Heart right ventricle (tissue), 16 donors: ENCODE results near the gene TTF1. TPM values are rescaled to one million over a fixed set of nuclear protein-coding genes. Genes with fewer than 3 reads are reported as not detected.
A peak's percentile ranks its signal among the peaks of the same experiment; 100 is the strongest.

Experiments used
- ATAC-seq, 8 donors: fragments of 200-7000 bp; cut with Tn5 transposase; one replicate each; pipeline ENCODE4 v1.9.1; 2020; ENCODE audit warnings: mild to moderate bottlenecking in 8 of 8, moderate library complexity in 8 of 8, moderate number of reproducible peaks in 1 of 8
- DNase-seq, 2 donors: peaks; one replicate each; pipeline ENCODE4 v3.0.0-alpha.2; 2020
- H3K27ac ChIP-seq, 10 donors: fragments of 200-600 bp; sonication (generic) in 2 of 10; one replicate each; pipeline versions ENCODE4 v1.5.0 to v1.8.0; 2020 to 2022; ENCODE audit warnings: mild to moderate bottlenecking in 3 of 10
- H3K27me3 ChIP-seq, 7 donors: fragments of 200-600 bp; one replicate each; pipeline ENCODE4 v1.8.0; 2021 to 2022; ENCODE audit warnings: mild to moderate bottlenecking in 2 of 7
- H3K36me3 ChIP-seq, 9 donors: fragments of 200-600 bp; sonication (generic) in 1 of 9; one replicate each; pipeline versions ENCODE4 v1.5.0 to v1.8.0; 2020 to 2022; ENCODE audit warnings: mild to moderate bottlenecking in 2 of 9
- H3K4me1 ChIP-seq, 9 donors: fragments of 200-600 bp; sonication (generic) in 1 of 9; one replicate each; pipeline versions ENCODE4 v1.5.0 to v1.8.0; 2020 to 2022; ENCODE audit warnings: mild to moderate bottlenecking in 4 of 9
- H3K4me3 ChIP-seq, 10 donors: fragments of 200-600 bp; sonication (generic) in 2 of 10; one replicate each; pipeline versions ENCODE4 v1.5.0 to v1.8.0; 2020 to 2022; ENCODE audit warnings: mild to moderate bottlenecking in 7 of 10, moderate library complexity in 2 of 10
- H3K9me3 ChIP-seq, 11 donors: fragments of 200-600 bp in 10 of 11; sonication (generic) in 2 of 11; one replicate each; pipeline versions ENCODE4 v1.5.0 to v1.8.0; 2013 to 2022; ENCODE audit warnings: mild to moderate bottlenecking in 2 of 11, control low read depth in 1 of 11, moderate library complexity in 1 of 11
- CTCF ChIP-seq, 9 donors: fragments of 200-600 bp; sonication (generic) in 2 of 9; IDR thresholded peaks; one replicate each; pipeline versions ENCODE4 v1.5.0 to v1.8.0; 2021 to 2022; ENCODE audit warnings: antibody characterized with exemption in 9 of 9, mild to moderate bottlenecking in 5 of 9, moderate library complexity in 1 of 9
- WGBS, 2 donors: extraction: QIAGEN DNeasy Blood & Tissue Kit; methylation state at CpG; one replicate each; pipeline ENCODE4 v1.1.7; 2013; ENCODE audit warnings: inconsistent platforms in 1 of 2; 5-methylcytosine and 5-hydroxymethylcytosine counted together
- intact Hi-C, 10 donors: fragments of 100-400 bp; cut with DNase I; formaldehyde crosslinking; loops; one replicate each; pipeline versions ENCODE4 v1.11.1 to v1.14.2; 2022
- polyA plus RNA-seq, 2 donors: library from polyadenylated mRNA; stranded (reverse); fragments of 200-250 nt; gene quantifications; one replicate each; pipeline ENCODE4 v1.2.3, GENCODE V29; 2013
- total RNA-seq, 10 donors: library from RNA; stranded (reverse); fragmentation: NEBNext Ultra II Directional in 3 of 10; extraction: Animal tissue kit (Norgen Biotek cat#: 25700) in 3 of 10; gene quantifications; one replicate each; pipeline versions ENCODE4 v1.2.1 to v1.2.4, GENCODE V29; 2021 to 2023
- donor health status: Arrhythmogenic right ventricular cardiomyopathy.
- donor health status: ischemic (EF 13 %, LVEDD 7.1; RV severe dilation, severe dysfunction).
- donor health status: healthy with polysubstance abuse.
- donor health status: DM: no; HTN: yes; CAD: no.
- donor health status: DM: no; HTN: no; CAD: no.
- donor health status: ischemic (EF 25% LVEDD 6.9; RV normal size, moderate dysfunction).
- donor health status: ischemic (EF 25% LVEDD 5.7; RV mildly dilated, moderate dysfunction).
- donor health status: healthy.
- donor health status: DM: yes; HTN: yes; CAD: no.
- donor health status: Ischemic cardiomyopathy.
- donor health status: ischemic (EF 35%, LVEDD 5.7; RV mildly dilated, moderate dysfunction).
- donor health status: nonischemic (EF 11% LVEDD 7.7; RV severe dilation, severe dysfunction).
- donor health status: DM: yes; HTN: yes; CAD: no.
- donor health status: PGD.
- donor health status: ischemic (EF 29% LVEDD 5.4; RV normal size, mild dysfunction).
- donor health status: nonischemic (EF 23%, LVEDD 6.1; RV moderate dilation, normal function).

The TTF1 gene
- total and polyA plus RNA-seq, 12 donors = 12.0 to 22.4 (median 17.5) TPM

- intact Hi-C loops = loop anchor here (2.0 to 10.0 kb wide), 14 partner anchors 53 to 565 kb away; partner anchors contain the start of gene GFI1B (in 1 of the 10)
- Histone ChIP-seq H3K4me3 (peak within 1 kb of the TSS; percentile 27 to 65 (median 53)), H3K36me3 (no peaks in the 10 kb centered on the region), H3K27ac (peak within 1 kb of the TSS in 9 of 10 donors; percentile 47 to 83 (median 73)), H3K9me3 (no peaks in the 10 kb centered on the region), H3K27me3 (peaks cover 0 to 58% (median 45%) of the 10 kb centered on the region in 7 donors), H3K4me1 (peaks cover 15 to 56% (median 43%) of the 10 kb centered on the region in 9 donors)
- 1 to 2% methylated on average over 69 of the region's 69 CpGs for WGBS, 2 donors
- ATAC-seq = peak; percentile 26 to 56 (median 42)
- DNase-seq = peak; percentile 25 to 59
- peak in 1 of 9 donors; percentile 3 for TF ChIP-seq CTCF (IDR thresholded peaks at IDR 0.05)
These were observed 3.3 kb upstream of the TTF1 start, which contains the start of gene CFAP77 for GRCh38 chr9:132409828-132410528. Gene CFAP77, plus strand, starts transcription at chr9:132410211. Its CDS starts 61 bp downstream, at chr9:132410272.

- peak; percentile 67 to 78 for DNase-seq
- TF ChIP-seq CTCF (IDR thresholded peaks at IDR 0.05) = no peak
- intact Hi-C loops = loop anchor here in 1 of 10 donors (5.0 kb wide), 1 partner anchor 51 kb away; no protein-coding TSS in a partner anchor
- Histone ChIP-seq H3K27me3 (peaks cover 0 to 45% (median 36%) of the 10 kb centered on the region in 7 donors), H3K4me1 (peaks cover 15 to 69% (median 57%) of the 10 kb centered on the region in 9 donors), H3K27ac (peak overlapping the region in 9 of 10 donors; percentile 47 to 83 (median 73)), H3K36me3 (peaks cover 0 to 3% (median 0%) of the 10 kb centered on the region in 9 donors), H3K9me3 (no peaks in the 10 kb centered on the region), H3K4me3 (no peak overlapping the region)
- ATAC-seq = peak; percentile 28 to 89 (median 74)
- 36 to 48% methylated on average over 8 of the region's 8 CpGs for WGBS, 2 donors
These were observed 1.9 kb upstream of the TTF1 start for GRCh38 chr9:132408521-132408920.

- Histone ChIP-seq H3K27me3 (peaks cover 0 to 32% (median 25%) of the 10 kb centered on the region in 7 donors), H3K27ac (peak overlapping the region; percentile 45 to 83 (median 76)), H3K4me1 (peaks cover 15 to 69% (median 57%) of the 10 kb centered on the region in 9 donors), H3K9me3 (no peaks in the 10 kb centered on the region), H3K4me3 (peak overlapping the region in 9 of 10 donors; percentile 67 to 96 (median 80)), H3K36me3 (peaks cover 0 to 16% (median 9%) of the 10 kb centered on the region in 9 donors)
- no peak for TF ChIP-seq CTCF (IDR thresholded peaks at IDR 0.05)
- intact Hi-C loops = loop anchor here in 1 of 10 donors (5.0 kb wide), 1 partner anchor 50 kb away; no protein-coding TSS in a partner anchor
- DNase-seq (no peak), ATAC-seq (no peak)
- WGBS, 2 donors = 84 to 93% methylated on average over 2 of the region's 2 CpGs
These were observed 556 bp upstream of the TTF1 start for GRCh38 chr9:132407196-132407595.

- peaks cover 0 to 44% (median 16%) of the 10 kb centered on the region in 9 donors for H3K36me3 ChIP-seq
- 37 to 47% methylated on average over 9 of the region's 9 CpGs for WGBS, 2 donors
- no peaks in the 10 kb centered on the region for H3K9me3 ChIP-seq
- H3K4me1 ChIP-seq = peaks cover 8 to 48% (median 36%) of the 10 kb centered on the region in 9 donors
- H3K27me3 ChIP-seq = peaks cover 0 to 3% (median 0%) of the 10 kb centered on the region in 7 donors
- H3K27ac ChIP-seq = peak overlapping the region in 2 of 10 donors; percentile 23 to 29
- ATAC-seq (no peak), DNase-seq (no peak)
- intact Hi-C loops = no loop called here
- TF ChIP-seq CTCF (IDR thresholded peaks at IDR 0.05) = no peak
- H3K4me3 ChIP-seq = no peak overlapping the region
These were observed 2.3 kb downstream of the TTF1 start for GRCh38 chr9:132404228-132404881.
